ENCODE measurements around the gene SFSWAP. TPM values are rescaled to one million over a fixed set of nuclear protein-coding genes. Genes with fewer than 3 reads are reported as not detected.
"Not testable (repeated sequence)": the region's sequence is repeated elsewhere in the genome, so short reads cannot be mapped to it uniquely, and the experiment has no call there.

SFSWAP gene
- total RNA-seq, result 10 to 100 TPM; 29.9 to 64.7 (median 45.3) TPM

GRCh38 chr12:131710464-131711457, at the start of gene SFSWAP:
Gene SFSWAP (plus strand): TSS chr12:131711090. CDS start chr12:131711230, 140 bp downstream.
- ATAC-seq (ENCODE audit: low FRiP score) (peak; percentile 86), DNase-seq (ENCODE audit: low spot score) (no peak)

GRCh38 chr12:131661170-131661985, 49.5 kb upstream of the SFSWAP start:
- ATAC-seq (ENCODE audit: low FRiP score), result peak; percentile 47
- DNase-seq (ENCODE audit: low spot score), result not testable (repeated sequence)

More at GRCh38 chr12:131710464-131711457, at the start of gene SFSWAP:
- TF ChIP-seq CTCF (IDR thresholded peaks at IDR 0.05), result no peak

DNA sequence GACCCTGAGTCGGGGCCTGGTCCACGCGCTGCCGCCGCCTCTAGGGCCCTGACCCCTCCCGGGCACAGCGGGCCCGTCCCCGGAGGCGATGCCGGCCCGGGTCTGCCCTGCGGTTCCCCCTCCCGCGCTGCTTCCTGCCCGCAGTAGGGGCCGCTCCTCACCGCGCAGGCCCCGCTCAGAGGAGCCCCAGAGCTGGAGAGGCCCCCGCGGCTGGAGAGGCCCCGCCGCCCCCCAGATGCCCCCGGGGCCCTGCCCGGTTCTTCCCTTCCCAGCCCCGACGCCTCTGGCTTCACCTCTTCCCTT, 49.0 kb upstream of the SFSWAP start:
- ATAC-seq (ENCODE audit: low FRiP score); DNase-seq (ENCODE audit: low spot score): not testable (repeated sequence)

DNA sequence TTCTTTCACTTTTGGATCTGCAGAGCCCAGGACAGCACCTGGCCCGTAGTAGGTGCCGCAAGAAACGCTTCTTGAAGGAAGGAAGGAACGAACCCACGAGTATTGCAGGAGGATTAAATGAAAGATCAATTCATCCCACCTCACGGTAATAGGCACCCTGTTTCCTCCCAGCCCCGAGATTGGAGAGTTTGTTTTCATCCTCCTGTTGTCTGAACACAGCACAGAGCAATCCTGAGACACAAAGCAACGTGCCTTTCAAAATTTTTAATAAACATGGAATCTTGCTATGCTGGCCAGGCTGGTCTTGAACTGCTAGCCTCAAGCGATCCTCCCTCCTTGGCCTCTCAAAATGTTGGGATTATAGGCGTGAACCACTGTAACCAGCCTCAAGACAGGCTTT, 48.5 kb upstream of the SFSWAP start:
- DNase-seq (ENCODE audit: low spot score); ATAC-seq (ENCODE audit: low FRiP score): not testable (repeated sequence)

DNA sequence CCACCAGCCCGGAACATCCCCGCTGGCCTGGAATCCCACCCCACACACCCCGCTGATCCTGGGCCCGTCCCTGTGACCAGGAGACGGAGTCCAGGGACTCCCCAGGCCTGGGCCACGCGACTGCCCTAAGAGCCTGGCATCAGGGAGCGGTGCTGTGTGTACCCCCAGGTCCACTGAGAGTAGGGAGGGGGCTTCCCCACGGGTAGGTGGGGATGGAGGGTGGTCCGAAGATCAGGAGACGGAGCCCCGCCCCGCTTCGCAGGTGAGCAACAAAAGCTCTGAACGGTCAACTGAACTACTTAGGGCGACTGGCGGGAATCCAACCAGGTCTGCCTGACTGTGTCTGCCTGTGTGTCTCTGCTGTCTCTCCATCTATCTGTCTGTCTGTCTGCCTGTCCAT, 45.2 kb upstream of the SFSWAP start:
- DNase-seq (ENCODE audit: low spot score); ATAC-seq (ENCODE audit: low FRiP score): not testable (repeated sequence)

DNA sequence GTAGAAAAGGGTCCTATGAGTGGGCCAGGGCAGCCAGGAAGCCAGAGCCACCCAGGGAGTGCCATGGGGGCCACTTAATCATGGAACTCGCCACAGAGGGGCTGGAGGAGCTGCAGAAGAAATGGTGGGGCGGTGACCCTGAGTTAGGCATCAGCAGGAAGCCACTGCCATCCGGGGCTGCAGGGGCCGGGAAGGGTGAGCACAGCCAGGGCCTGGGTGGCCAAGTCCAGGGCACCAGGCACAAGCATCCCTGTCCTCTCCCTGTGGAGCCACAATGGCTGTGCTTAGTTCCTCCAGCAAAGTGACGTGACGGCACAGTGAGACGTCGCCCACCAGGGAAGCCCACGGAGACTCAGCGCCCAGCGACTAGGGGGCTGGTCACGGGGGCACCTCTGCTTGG, 44.4 kb upstream of the SFSWAP start:
- DNase-seq (ENCODE audit: low spot score); ATAC-seq (ENCODE audit: low FRiP score): not testable (repeated sequence)

DNA sequence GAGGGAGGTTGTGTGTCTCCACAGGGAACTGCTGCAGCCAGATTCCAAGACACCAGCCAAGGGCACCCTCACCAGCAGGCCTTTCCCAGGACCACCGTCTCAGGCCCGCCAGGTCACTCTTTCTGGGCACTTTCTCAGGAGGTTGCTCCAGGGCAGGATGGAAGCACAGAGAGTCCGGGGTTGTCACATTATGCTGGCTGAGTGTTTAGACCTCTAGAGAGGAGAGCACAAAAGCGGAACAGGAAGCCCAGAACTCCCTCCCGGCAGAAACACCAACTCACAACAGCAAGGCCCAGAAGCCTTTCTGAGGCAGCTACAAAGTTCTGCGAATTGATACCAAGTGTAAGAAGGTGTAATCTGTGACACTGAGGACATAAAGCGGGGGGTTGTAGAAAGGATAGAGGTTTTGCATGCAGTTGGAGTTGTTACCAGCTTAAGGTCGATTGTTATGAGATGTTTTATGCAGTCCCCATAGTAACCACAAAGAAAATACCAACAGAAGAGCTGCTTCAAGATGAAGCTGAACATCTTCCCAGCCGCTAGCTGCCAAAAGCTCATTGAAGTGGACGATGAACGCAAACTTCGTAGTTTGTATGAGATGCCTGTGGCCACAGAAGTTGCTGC, 43.8 kb upstream of the SFSWAP start:
- not testable (repeated sequence) for DNase-seq (ENCODE audit: low spot score); ATAC-seq (ENCODE audit: low FRiP score)

- no peak for TF ChIP-seq CTCF (IDR thresholded peaks at IDR 0.05)
- DNase-seq (ENCODE audit: low spot score) (no peak), ATAC-seq (ENCODE audit: low FRiP score) (no peak)
Observed at GRCh38 chr12:131671276-131671675, 39.6 kb upstream of the SFSWAP start.

GRCh38 chr12:131671871-131672270, 39.0 kb upstream of the SFSWAP start:
- ATAC-seq (ENCODE audit: low FRiP score), result no peak
- TF ChIP-seq CTCF (IDR thresholded peaks at IDR 0.05), result no peak
- no peak for DNase-seq (ENCODE audit: low spot score)
